Omental fat pad (tissue), 4 donors: ENCODE results near the gene PTH1R. TPM values are rescaled to one million over a fixed set of nuclear protein-coding genes. Genes with fewer than 3 reads are reported as not detected.

ENCODE experiments used
- ATAC-seq: fragments of 150-250 bp; one replicate; pipeline ENCODE4 v1.9.1; 2016; ENCODE audit warnings: mild to moderate bottlenecking, moderate library complexity; ENCODE audit not compliant: low FRiP score
- DNase-seq: peaks from one replicate; pipeline ENCODE4 v3.0.0-alpha.2; 2019; ENCODE audit warnings: low spot score
- CTCF ChIP-seq, 3 donors: fragments of 450-650 bp; IDR thresholded peaks; one replicate each; pipeline ENCODE4 v1.5.1; 2016 to 2017; ENCODE audit warnings: antibody characterized with exemption in 3 of 3, mild to moderate bottlenecking in 3 of 3, moderate library complexity in 2 of 3
- total RNA-seq, 4 donors: library from RNA; depleted of rRNA; stranded (reverse); fragments of >200 nt; gene quantifications; one replicate each; pipeline ENCODE4 v1.1.0, GENCODE V29; 2016

The PTH1R gene
- total RNA-seq, 4 donors from 2014 or later, result 16.1 to 32.3 (median 17.9) TPM

DNA sequence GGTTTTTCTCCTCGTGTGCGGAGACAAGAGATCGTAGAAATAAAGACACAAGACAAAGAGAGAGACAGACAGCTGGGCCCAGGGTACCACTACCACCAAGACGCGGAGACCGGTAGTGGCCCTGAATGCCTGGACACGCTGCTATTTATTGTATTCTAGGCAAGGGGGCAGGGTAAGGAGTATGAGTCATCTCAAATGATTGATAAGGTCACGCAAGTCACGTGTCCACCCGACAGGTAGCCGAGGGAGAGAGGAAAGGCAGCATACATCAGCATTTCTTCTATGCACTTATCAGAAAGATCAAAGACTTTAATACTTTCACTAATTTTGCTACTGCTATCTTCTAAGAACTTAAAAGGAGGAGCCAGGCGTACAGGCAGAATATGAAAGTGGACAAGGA lies 42.5 kb upstream of the PTH1R start:
- no peak for TF ChIP-seq CTCF (IDR thresholded peaks at IDR 0.05)
- no peak for ATAC-seq
- no peak for DNase-seq

DNA sequence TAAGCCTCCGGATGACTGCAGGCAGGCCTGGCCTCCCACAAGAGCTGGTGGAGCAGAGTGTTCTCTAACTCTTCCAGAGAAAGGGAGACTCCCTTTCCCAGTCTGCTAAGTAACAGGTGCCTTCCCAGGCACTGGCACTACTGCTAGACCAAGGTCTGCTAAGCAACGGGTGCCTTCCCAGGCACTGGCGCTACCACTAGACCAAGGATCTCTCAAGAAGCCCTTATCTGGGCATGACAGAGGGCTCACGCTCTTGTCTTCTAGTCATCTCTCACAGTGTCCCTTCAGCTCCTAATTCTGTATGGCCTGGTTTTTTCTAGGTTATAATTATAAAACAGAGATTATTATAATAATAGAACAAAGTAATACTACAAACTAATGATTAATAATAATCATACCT lies 42.0 kb upstream of the PTH1R start:
- no peak for ATAC-seq

GRCh38 chr3:46838301-46838700 lies 39.2 kb upstream of the PTH1R start:
- ATAC-seq, result no peak
- no peak for TF ChIP-seq CTCF (IDR thresholded peaks at IDR 0.05)
- DNase-seq, result no peak

More for the DNA sequence above, 42.0 kb upstream of the PTH1R start:
- DNase-seq, result no peak
- no peak for TF ChIP-seq CTCF (IDR thresholded peaks at IDR 0.05)

- TF ChIP-seq CTCF (IDR thresholded peaks at IDR 0.05), result no peak
- ATAC-seq, result no peak
- no peak for DNase-seq
Measured at GRCh38 chr3:46840491-46840890, 37.0 kb upstream of the PTH1R start.

GRCh38 chr3:46843508-46843907 lies 34.0 kb upstream of the PTH1R start:
- no peak for DNase-seq
- no peak for ATAC-seq
- no peak for TF ChIP-seq CTCF (IDR thresholded peaks at IDR 0.05)

- TF ChIP-seq CTCF (IDR thresholded peaks at IDR 0.05), result no peak
- ATAC-seq (no peak), DNase-seq (no peak)
Measured at GRCh38 chr3:46844397-46844796, 33.1 kb upstream of the PTH1R start.

DNA sequence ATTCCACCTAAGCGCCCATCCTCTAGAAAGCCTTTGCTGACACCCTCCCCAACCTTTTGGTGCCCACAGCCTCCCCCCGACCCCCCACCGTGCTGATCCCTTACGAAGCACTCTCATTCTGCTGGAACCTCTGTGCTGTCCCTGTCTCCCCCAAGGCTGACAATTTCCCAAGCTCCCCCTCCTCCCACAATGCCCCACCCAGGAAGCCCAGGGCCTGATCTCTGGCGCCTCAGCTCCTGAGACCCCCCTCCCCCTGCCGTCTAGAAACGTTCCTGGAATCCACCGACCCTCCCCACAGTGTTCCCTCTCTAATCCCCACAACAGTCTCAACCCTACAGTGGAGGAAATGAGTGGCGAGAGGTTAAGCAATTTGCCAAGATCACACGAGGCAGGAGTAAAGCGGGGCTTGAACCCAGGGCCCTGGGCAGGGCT lies 32.6 kb upstream of the PTH1R start:
- no peak for ATAC-seq
- no peak for TF ChIP-seq CTCF (IDR thresholded peaks at IDR 0.05)
- DNase-seq, result no peak
